ENCODE results near the gene USP38.
"Not testable (repeated sequence)": the region's sequence is repeated elsewhere in the genome, so short reads cannot be mapped to it uniquely, and the experiment has no call there.

USP38 gene

GRCh38 chr4:143184503-143185252 is at the start of gene USP38:
USP38 (plus strand) TSS chr4:143184917; CDS start chr4:143185451, 534 bp downstream.
- peak; percentile 64 for DNase-seq (ENCODE audit: low read depth)

- no peak for DNase-seq (ENCODE audit: low read depth)
These were observed 49.4 kb upstream of the USP38 start for GRCh38 chr4:143135358-143135757.

GRCh38 chr4:143140696-143141095 is 44.0 kb upstream of the USP38 start:
- DNase-seq (ENCODE audit: low read depth) = no peak

GRCh38 chr4:143148521-143148920 is 36.2 kb upstream of the USP38 start:
- no peak for DNase-seq (ENCODE audit: low read depth)

- no peak for DNase-seq (ENCODE audit: low read depth)
These were observed 27.9 kb upstream of the USP38 start for GRCh38 chr4:143156853-143157252.

GRCh38 chr4:143163614-143164013 is 21.1 kb upstream of the USP38 start:
- DNase-seq (ENCODE audit: low read depth) = no peak

- not testable (repeated sequence) for DNase-seq (ENCODE audit: low read depth)
These were observed 18.0 kb upstream of the USP38 start for GRCh38 chr4:143166722-143167121.

GRCh38 chr4:143178923-143179322 is 5.8 kb upstream of the USP38 start:
- DNase-seq (ENCODE audit: low read depth) = no peak

- DNase-seq (ENCODE audit: low read depth) = no peak
These were observed 1.1 kb upstream of the USP38 start for GRCh38 chr4:143183513-143184216.

GRCh38 chr4:143184217-143184502 is 557 bp upstream of the USP38 start:
- DNase-seq (ENCODE audit: low read depth) = no peak

GRCh38 chr4:143185253-143186107 is 763 bp downstream of the USP38 start:
- peak; percentile 6 for DNase-seq (ENCODE audit: low read depth)

- no peak for DNase-seq (ENCODE audit: low read depth)
These were observed 1.5 kb downstream of the USP38 start for GRCh38 chr4:143186212-143186611.

GRCh38 chr4:143186649-143187048 is 1.9 kb downstream of the USP38 start:
- no peak for DNase-seq (ENCODE audit: low read depth)

- DNase-seq (ENCODE audit: low read depth) = no peak
These were observed 3.7 kb downstream of the USP38 start for GRCh38 chr4:143188136-143189088.

- DNase-seq (ENCODE audit: low read depth) = no peak
These were observed 4.8 kb downstream of the USP38 start for GRCh38 chr4:143189528-143189927.

GRCh38 chr4:143195581-143195980 is 10.9 kb downstream of the USP38 start:
- no peak for DNase-seq (ENCODE audit: low read depth)

- no peak for DNase-seq (ENCODE audit: low read depth)
These were observed 11.6 kb downstream of the USP38 start for GRCh38 chr4:143196323-143196722.

- no peak for DNase-seq (ENCODE audit: low read depth)
These were observed 14.8 kb downstream of the USP38 start for GRCh38 chr4:143199503-143199902.

- DNase-seq (ENCODE audit: low read depth) = no peak
These were observed 18.1 kb downstream of the USP38 start for GRCh38 chr4:143202824-143203223.

GRCh38 chr4:143203577-143203976 is 18.9 kb downstream of the USP38 start:
- DNase-seq (ENCODE audit: low read depth) = no peak

GRCh38 chr4:143207555-143207954 is 22.8 kb downstream of the USP38 start:
- no peak for DNase-seq (ENCODE audit: low read depth)

- DNase-seq (ENCODE audit: low read depth) = no peak
These were observed 27.8 kb downstream of the USP38 start for GRCh38 chr4:143212566-143212965.
